HCT116 (cell line): ENCODE results near the gene LRRC9. TPM values are rescaled to one million over a fixed set of nuclear protein-coding genes. Genes with fewer than 3 reads are reported as not detected.

ENCODE experiments used
- ATAC-seq: fragments of 200-7000 bp; cut with Tn5 transposase; 2 replicates; pipeline ENCODE4 v1.9.1; 2020; ENCODE audit warnings: mild to moderate bottlenecking, moderate library complexity
- BruUV-seq: library from RNA; stranded (reverse); fragments of 400-500 nt; replicated peaks from 2 replicates; lab custom pipeline; 2021; lab: Mats Ljungman, UMichigan
- CTCF ChIA-PET: fragments of 300-600 bp; sonication (Branson Sonifier 250); formaldehyde crosslinking; loops from one replicate; lab custom pipeline; 2021; ENCODE audit warnings: antibody characterized with exemption; lab: Charles Lee
- POLR2A ChIA-PET: fragments of 300-600, 350-600 bp; sonication (Branson Sonifier 250); formaldehyde crosslinking; loops from one replicate; lab custom pipeline; 2021; ENCODE audit warnings: antibody characterized with exemption; lab: Charles Lee
- RAD21 ChIA-PET, 2 experiments: fragments of 300-600 bp; sonication (Branson Sonifier 250); formaldehyde crosslinking; loops; one replicate each; lab custom pipeline; 2023; ENCODE audit warnings: low total read pairs in 2 of 2; ENCODE audit not compliant: uncharacterized antibody in 2 of 2, unreplicated experiment in 2 of 2, low non-redundant PET in 1 of 2; lab: Charles Lee
- DNase-seq: peaks from one replicate; pipeline ENCODE4 v3.0.0-alpha.2; 2010; ENCODE audit warnings: low read depth, low spot score
- H2AFZ ChIP-seq: fragments of 200-600 bp; shearing (Covaris generic), sonication (generic); 2 replicates; pipeline ENCODE4 v1.6.1; 2017; ENCODE audit warnings: low read depth, mixed run types, mixed read lengths, antibody characterized with exemption, low read length; ENCODE audit not compliant: poor library complexity, severe bottlenecking
- H3K27ac ChIP-seq: 2 replicates; pipeline ENCODE4 v1.5.1; 2012; ENCODE audit warnings: low read depth, low read length
- H3K27me3 ChIP-seq: fragments of 200-600 bp; sonication (generic); 2 replicates; pipeline ENCODE4 v1.6.1; 2016; ENCODE audit warnings: mixed run types, low read length, mixed read lengths; ENCODE audit not compliant: insufficient read depth
- H3K36me3 ChIP-seq, 2 experiments: fragments of 200-500 bp in 1 of 2; fragments of 200-600 bp in 1 of 2; sonication (Bioruptor generic) in 1 of 2; sonication (generic) in 1 of 2; 2 replicates each; pipeline versions ENCODE4 v1.5.1 to v1.6.1; 2014 to 2016; ENCODE audit warnings: low read length in 2 of 2, inconsistent platforms in 1 of 2, mixed read lengths in 1 of 2, mixed run types in 1 of 2; ENCODE audit not compliant: insufficient read depth in 2 of 2, control insufficient read depth in 1 of 2
- H3K4me1 ChIP-seq, 2 experiments: fragments of 200-600 bp in 1 of 2; sonication (generic) in 1 of 2; 2 replicates each; pipeline versions ENCODE4 v1.5.1 to v1.6.1; 2012 to 2017; ENCODE audit warnings: low read length in 2 of 2, inconsistent platforms in 1 of 2, mild to moderate bottlenecking in 1 of 2, mixed read lengths in 1 of 2, mixed run types in 1 of 2, moderate library complexity in 1 of 2; ENCODE audit not compliant: insufficient read depth in 2 of 2, control insufficient read depth in 1 of 2
- H3K4me2 ChIP-seq: fragments of 200-600 bp; sonication (generic); 2 replicates; pipeline ENCODE4 v1.6.1; 2017; ENCODE audit warnings: mixed run types, low read length, mixed read lengths
- H3K4me3 ChIP-seq, 2 experiments: fragments of 200-600 bp in 1 of 2; sonication (generic) in 1 of 2; replicated peaks in 1 of 2; 2 replicates each; pipeline ENCODE4 v1.5.1; 2011 to 2016; ENCODE audit warnings: low read length in 2 of 2, control low read depth in 1 of 2, low read depth in 1 of 2, mild to moderate bottlenecking in 1 of 2, mixed read lengths in 1 of 2, mixed run types in 1 of 2
- H3K79me2 ChIP-seq: fragments of 200-600 bp; sonication (generic); 2 replicates; pipeline ENCODE4 v1.6.1; 2017; ENCODE audit warnings: mild to moderate bottlenecking, mixed run types, low read length, moderate library complexity, mixed read lengths; ENCODE audit not compliant: insufficient read depth
- H3K9ac ChIP-seq: fragments of 200-600 bp; sonication (generic); 2 replicates; pipeline ENCODE4 v1.6.1; 2016; ENCODE audit warnings: low read length, mixed read lengths
- H3K9me2 ChIP-seq: fragments of 200-600 bp; sonication (generic), shearing (Covaris generic); 2 replicates; pipeline ENCODE4 v1.6.1; 2017; ENCODE audit warnings: mixed run types, mild to moderate bottlenecking, moderate library complexity; ENCODE audit not compliant: insufficient read depth
- H3K9me3 ChIP-seq, 2 experiments: fragments of 200-500 bp in 1 of 2; fragments of 200-600 bp in 1 of 2; sonication (Bioruptor generic) in 1 of 2; sonication (generic) in 1 of 2; 2 replicates each; pipeline ENCODE4 v1.6.1; 2014 to 2017; ENCODE audit warnings: low read length in 2 of 2, mixed read lengths in 2 of 2, inconsistent platforms in 1 of 2, low read depth in 1 of 2, mild to moderate bottlenecking in 1 of 2, mixed run types in 1 of 2, moderate library complexity in 1 of 2; ENCODE audit not compliant: control insufficient read depth in 1 of 2, insufficient read depth in 1 of 2
- H4K20me1 ChIP-seq: fragments of 200-600 bp; sonication (generic), shearing (Covaris generic); 2 replicates; pipeline ENCODE4 v1.6.1; 2017; ENCODE audit warnings: mixed run types, mild to moderate bottlenecking, moderate library complexity; ENCODE audit not compliant: insufficient read depth
- CBX3 ChIP-seq: IDR thresholded peaks from 2 replicates; pipeline ENCODE4 v1.6.1; 2012; ENCODE audit warnings: low read depth
- CEBPB ChIP-seq: IDR thresholded peaks from 2 replicates; pipeline ENCODE4 v1.6.1; 2012; ENCODE audit warnings: low read depth
- EGR1 ChIP-seq: IDR thresholded peaks from 2 replicates; pipeline ENCODE4 v1.6.1; 2012; ENCODE audit warnings: low read depth
- ELF1 ChIP-seq: IDR thresholded peaks from 2 replicates; pipeline ENCODE4 v1.6.1; 2012; ENCODE audit warnings: low read depth, borderline replicate concordance
- EZH2 ChIP-seq: fragments of 200-600 bp; sonication (generic); IDR thresholded peaks from 2 replicates; pipeline ENCODE4 v1.6.1; 2017; ENCODE audit warnings: antibody characterized with exemption, mixed run types
- EZH2phosphoT487 ChIP-seq: fragments of 200-600 bp; IDR thresholded peaks from 2 replicates; pipeline ENCODE4 v1.6.1; 2018; ENCODE audit warnings: antibody characterized with exemption, borderline replicate concordance
- FOSL1 ChIP-seq: IDR thresholded peaks from 2 replicates; pipeline ENCODE4 v1.6.1; 2012; ENCODE audit warnings: low read depth
- JUND ChIP-seq: IDR thresholded peaks from 2 replicates; pipeline ENCODE4 v1.6.1; 2012
- RAD21 ChIP-seq: IDR thresholded peaks from 2 replicates; pipeline ENCODE4 v1.6.1; 2012; ENCODE audit warnings: low read depth, mild to moderate bottlenecking
- SIN3A ChIP-seq: IDR thresholded peaks from 2 replicates; pipeline ENCODE4 v1.6.1; 2012; ENCODE audit warnings: low read depth
- SP1 ChIP-seq: IDR thresholded peaks from 2 replicates; pipeline ENCODE4 v1.6.1; 2012; ENCODE audit warnings: low read depth
- SRF ChIP-seq: IDR thresholded peaks from 2 replicates; pipeline ENCODE4 v1.6.1; 2012; ENCODE audit warnings: low read depth
- intact Hi-C: fragments of 100-400 bp; cut with micrococcal nuclease; formaldehyde crosslinking; loops from 2 replicates; pipeline ENCODE4 v1.10.0; 2022
- total RNA-seq: library from RNA; stranded (reverse); gene quantifications from one replicate; pipeline ENCODE4 v1.2.1, GENCODE V29; 2021; ENCODE audit not compliant: unreplicated experiment
- TF ChIP-seq, protein P1 (sequence below): IDR thresholded peaks from 2 replicates; pipeline ENCODE4 v1.6.1; 2011; ENCODE audit warnings: mild to moderate bottlenecking, low read length, moderate library complexity; ENCODE audit not compliant: insufficient replicate concordance; ENCODE audit errors: extremely low read depth
- TF ChIP-seq, protein P2 (sequence below): IDR thresholded peaks from 2 replicates; pipeline ENCODE4 v1.6.1; 2012; ENCODE audit warnings: low read depth
- TF ChIP-seq, protein P3 (sequence below), 3 experiments: fragments of 200-600 bp in 1 of 3; sonication (generic) in 1 of 3; IDR thresholded peaks in 2 of 3; conservative IDR thresholded peaks in 1 of 3; 2 replicates each; pipeline ENCODE4 v1.5.1; 2012 to 2017; ENCODE audit warnings: low read depth in 2 of 3, low read length in 2 of 3, antibody characterized with exemption in 1 of 3, borderline replicate concordance in 1 of 3, control low read depth in 1 of 3, mild to moderate bottlenecking in 1 of 3, mixed read lengths in 1 of 3, mixed run types in 1 of 3, moderate library complexity in 1 of 3; ENCODE audit not compliant: insufficient read depth in 1 of 3
- TF ChIP-seq, protein P4 (sequence below): IDR thresholded peaks from 2 replicates; pipeline ENCODE4 v1.6.1; 2012

The LRRC9 gene
- total RNA-seq, 1 experiment from 2014 or later = not detected

DNA sequence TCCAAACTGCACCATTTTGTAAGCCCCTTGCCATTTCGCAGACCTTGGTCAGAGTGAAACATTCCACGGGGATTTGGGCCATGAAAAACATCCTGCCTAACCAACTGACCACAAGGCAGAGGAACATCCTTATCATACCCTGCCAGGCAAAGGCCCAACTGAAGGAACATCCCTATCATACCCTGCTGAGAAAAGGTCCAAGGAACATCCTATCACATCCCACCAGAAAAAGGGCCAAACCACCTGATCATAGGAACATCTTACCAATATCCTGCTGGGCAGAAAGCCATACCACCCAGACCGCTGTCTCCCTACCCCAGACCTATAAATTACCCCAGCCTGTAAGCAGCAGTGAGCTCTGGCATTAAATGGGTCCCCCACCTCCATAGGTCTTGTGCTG lies 19.4 kb upstream of the LRRC9 start:
- Histone ChIP-seq H3K9me2 (no peaks in the 10 kb centered on the region), H3K79me2 (no peaks in the 10 kb centered on the region), H3K4me1 (no peaks in the 10 kb centered on the region), H3K9ac (no peak overlapping the region), H3K9me3 (no peaks in the 10 kb centered on the region), H3K4me3 (no peak overlapping the region), H3K27me3 (no peaks in the 10 kb centered on the region), H4K20me1 (no peaks in the 10 kb centered on the region), H3K36me3 (no peaks in the 10 kb centered on the region), H2AFZ (no peak overlapping the region)
- ATAC-seq (no peak), DNase-seq (no peak)
- no TSS peak for BruUV-seq
- ChIA-PET RAD21 (no interaction called here), CTCF (no interaction called here)
- TF ChIP-seq, protein P1, sequence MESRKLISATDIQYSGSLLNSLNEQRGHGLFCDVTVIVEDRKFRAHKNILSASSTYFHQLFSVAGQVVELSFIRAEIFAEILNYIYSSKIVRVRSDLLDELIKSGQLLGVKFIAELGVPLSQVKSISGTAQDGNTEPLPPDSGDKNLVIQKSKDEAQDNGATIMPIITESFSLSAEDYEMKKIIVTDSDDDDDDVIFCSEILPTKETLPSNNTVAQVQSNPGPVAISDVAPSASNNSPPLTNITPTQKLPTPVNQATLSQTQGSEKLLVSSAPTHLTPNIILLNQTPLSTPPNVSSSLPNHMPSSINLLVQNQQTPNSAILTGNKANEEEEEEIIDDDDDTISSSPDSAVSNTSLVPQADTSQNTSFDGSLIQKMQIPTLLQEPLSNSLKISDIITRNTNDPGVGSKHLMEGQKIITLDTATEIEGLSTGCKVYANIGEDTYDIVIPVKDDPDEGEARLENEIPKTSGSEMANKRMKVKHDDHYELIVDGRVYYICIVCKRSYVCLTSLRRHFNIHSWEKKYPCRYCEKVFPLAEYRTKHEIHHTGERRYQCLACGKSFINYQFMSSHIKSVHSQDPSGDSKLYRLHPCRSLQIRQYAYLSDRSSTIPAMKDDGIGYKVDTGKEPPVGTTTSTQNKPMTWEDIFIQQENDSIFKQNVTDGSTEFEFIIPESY = no peak
- TF ChIP-seq EZH2phosphoT487 (no peak), CEBPB (no peak), SP1 (no peak), JUND (no peak), EGR1 (no peak), EZH2 (no peak), FOSL1 (no peak), SRF (no peak), ELF1 (no peak), SIN3A (no peak), RAD21 (no peak), CBX3 (no peak)
- TF ChIP-seq, protein P2, sequence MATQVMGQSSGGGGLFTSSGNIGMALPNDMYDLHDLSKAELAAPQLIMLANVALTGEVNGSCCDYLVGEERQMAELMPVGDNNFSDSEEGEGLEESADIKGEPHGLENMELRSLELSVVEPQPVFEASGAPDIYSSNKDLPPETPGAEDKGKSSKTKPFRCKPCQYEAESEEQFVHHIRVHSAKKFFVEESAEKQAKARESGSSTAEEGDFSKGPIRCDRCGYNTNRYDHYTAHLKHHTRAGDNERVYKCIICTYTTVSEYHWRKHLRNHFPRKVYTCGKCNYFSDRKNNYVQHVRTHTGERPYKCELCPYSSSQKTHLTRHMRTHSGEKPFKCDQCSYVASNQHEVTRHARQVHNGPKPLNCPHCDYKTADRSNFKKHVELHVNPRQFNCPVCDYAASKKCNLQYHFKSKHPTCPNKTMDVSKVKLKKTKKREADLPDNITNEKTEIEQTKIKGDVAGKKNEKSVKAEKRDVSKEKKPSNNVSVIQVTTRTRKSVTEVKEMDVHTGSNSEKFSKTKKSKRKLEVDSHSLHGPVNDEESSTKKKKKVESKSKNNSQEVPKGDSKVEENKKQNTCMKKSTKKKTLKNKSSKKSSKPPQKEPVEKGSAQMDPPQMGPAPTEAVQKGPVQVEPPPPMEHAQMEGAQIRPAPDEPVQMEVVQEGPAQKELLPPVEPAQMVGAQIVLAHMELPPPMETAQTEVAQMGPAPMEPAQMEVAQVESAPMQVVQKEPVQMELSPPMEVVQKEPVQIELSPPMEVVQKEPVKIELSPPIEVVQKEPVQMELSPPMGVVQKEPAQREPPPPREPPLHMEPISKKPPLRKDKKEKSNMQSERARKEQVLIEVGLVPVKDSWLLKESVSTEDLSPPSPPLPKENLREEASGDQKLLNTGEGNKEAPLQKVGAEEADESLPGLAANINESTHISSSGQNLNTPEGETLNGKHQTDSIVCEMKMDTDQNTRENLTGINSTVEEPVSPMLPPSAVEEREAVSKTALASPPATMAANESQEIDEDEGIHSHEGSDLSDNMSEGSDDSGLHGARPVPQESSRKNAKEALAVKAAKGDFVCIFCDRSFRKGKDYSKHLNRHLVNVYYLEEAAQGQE = no peak
- TF ChIP-seq, protein P3, sequence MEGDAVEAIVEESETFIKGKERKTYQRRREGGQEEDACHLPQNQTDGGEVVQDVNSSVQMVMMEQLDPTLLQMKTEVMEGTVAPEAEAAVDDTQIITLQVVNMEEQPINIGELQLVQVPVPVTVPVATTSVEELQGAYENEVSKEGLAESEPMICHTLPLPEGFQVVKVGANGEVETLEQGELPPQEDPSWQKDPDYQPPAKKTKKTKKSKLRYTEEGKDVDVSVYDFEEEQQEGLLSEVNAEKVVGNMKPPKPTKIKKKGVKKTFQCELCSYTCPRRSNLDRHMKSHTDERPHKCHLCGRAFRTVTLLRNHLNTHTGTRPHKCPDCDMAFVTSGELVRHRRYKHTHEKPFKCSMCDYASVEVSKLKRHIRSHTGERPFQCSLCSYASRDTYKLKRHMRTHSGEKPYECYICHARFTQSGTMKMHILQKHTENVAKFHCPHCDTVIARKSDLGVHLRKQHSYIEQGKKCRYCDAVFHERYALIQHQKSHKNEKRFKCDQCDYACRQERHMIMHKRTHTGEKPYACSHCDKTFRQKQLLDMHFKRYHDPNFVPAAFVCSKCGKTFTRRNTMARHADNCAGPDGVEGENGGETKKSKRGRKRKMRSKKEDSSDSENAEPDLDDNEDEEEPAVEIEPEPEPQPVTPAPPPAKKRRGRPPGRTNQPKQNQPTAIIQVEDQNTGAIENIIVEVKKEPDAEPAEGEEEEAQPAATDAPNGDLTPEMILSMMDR (IDR thresholded peaks at IDR 0.05 in 2 of 3, conservative IDR thresholded peaks at IDR 0.05 in 1 of 3; ENCODE audit: borderline replicate concordance in 1 of 3, insufficient read depth in 1 of 3, low read depth in 2 of 3, low read length in 2 of 3) = no peak
- TF ChIP-seq, protein P4, sequence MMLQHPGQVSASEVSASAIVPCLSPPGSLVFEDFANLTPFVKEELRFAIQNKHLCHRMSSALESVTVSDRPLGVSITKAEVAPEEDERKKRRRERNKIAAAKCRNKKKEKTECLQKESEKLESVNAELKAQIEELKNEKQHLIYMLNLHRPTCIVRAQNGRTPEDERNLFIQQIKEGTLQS = no peak
- TF ChIP-seq, all 23 proteins: peak for 0
- intact Hi-C loops = no loop called here
- POLR2A ChIA-PET = no interaction called here
- H3K4me2 ChIP-seq = no peak overlapping the region
- H3K27ac ChIP-seq = no peak overlapping the region
